ENCODE data around the gene SAT2. TPM values are rescaled to one million over a fixed set of nuclear protein-coding genes. Genes with fewer than 3 reads are reported as not detected.

SAT2 gene
- total RNA-seq = 100 to 1,000 TPM in 6 of 7 donors, 10 to 100 TPM in 1; 89.5 to 195 (median 145) TPM
- polyA plus RNA-seq = 100 to 1,000 TPM; 133 to 235 TPM
- long read RNA-seq, donor 1, transcript SAT2-210 (2 exons, 803 nt) = minor isoform, 13 of 172 reads
- long read RNA-seq, donor 1, transcript SAT2-202 (6 exons, 974 nt) = major isoform, 46 of 172 reads
- long read RNA-seq, donor 1, transcript SAT2-214 (1 exons, 1,563 nt) = minor isoform, 28 of 172 reads
- long read RNA-seq, donor 1, transcript SAT2-201 (6 exons, 946 nt) = minor isoform, 23 of 172 reads
- long read RNA-seq, donor 1, partial matches to known transcripts = 19 of 172 reads
- long read RNA-seq, donor 1, other reads (novel, unspliced or antisense) = 18 of 172 reads
- long read RNA-seq, donor 2, transcript SAT2-214 (1 exons, 1,563 nt) = minor isoform, 9 of 50 reads
- long read RNA-seq, donor 2, transcript SAT2-201 (6 exons, 946 nt) = minor isoform, 9 of 50 reads
- long read RNA-seq, donor 2, transcript SAT2-202 (6 exons, 974 nt) = major isoform, 10 of 50 reads
- long read RNA-seq, donor 2, transcript SAT2-213 (5 exons, 582 nt) = minor isoform, 8 of 50 reads
- long read RNA-seq, donor 2, partial matches to known transcripts = 0 of 50 reads
- long read RNA-seq, donor 2, other reads (novel, unspliced or antisense) = 0 of 50 reads
- long read RNA-seq, donor 3, transcript SAT2-204 (2 exons, 765 nt) = minor isoform, 6 of 97 reads
- long read RNA-seq, donor 3, transcript SAT2-202 (6 exons, 974 nt) = major isoform, 23 of 97 reads
- long read RNA-seq, donor 3, transcript SAT2-201 (6 exons, 946 nt) = minor isoform, 18 of 97 reads
- long read RNA-seq, donor 3, transcript SAT2-214 (1 exons, 1,563 nt) = minor isoform, 12 of 97 reads
- long read RNA-seq, donor 3, partial matches to known transcripts = 11 of 97 reads
- long read RNA-seq, donor 3, other reads (novel, unspliced or antisense) = 13 of 97 reads

DNA sequence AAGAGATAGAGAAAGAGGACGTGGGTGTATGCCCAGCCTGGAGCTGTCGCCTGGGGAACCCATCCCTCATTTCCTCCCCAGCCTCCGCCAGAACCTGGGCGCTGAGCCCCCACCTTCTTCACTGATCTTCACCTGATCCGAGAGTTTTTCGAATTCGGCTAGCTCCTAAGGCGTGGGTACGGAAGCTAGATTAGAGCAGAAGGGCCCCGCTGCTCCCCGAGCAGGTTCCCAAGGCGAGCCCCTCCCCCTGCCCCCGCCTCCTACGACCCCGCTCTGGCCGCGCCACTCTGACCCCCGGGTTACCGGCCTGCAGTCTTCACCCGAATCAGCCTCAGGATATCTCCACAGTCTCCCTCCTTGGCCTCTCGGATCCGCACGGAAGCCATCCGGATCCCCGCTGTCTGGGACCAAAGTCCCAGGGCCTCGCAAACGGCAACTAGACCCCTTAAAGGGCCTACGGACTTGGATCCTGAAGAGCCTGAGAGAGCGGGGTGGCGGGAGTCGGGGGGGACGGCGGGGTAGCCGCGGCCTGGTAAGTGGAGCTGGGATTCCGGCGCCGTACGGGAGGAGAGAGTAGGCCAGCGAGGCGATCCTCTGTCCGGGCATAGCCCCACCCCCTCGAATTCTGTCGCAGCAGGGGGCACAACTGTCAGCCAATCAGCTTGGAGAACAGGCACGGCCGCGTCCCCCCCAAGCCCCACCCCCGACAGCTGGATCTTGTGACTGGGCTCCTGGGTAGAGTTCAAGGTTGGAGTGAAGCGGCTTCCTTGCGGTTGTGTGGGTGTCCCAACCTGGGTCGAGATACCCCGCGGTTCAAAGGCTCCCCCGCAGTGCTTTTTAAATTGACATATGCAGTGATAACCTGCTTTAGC is at the start of gene SAT2:
Gene SAT2 (minus strand): TSS at position 572 of the 872 bp plus-strand sequence. CDS start 186 bp downstream, at position 386.
- H3K4me3 ChIP-seq = peak within 1 kb of the TSS; percentile 92
- H3K27me3 ChIP-seq = no peaks in the 10 kb centered on the region
- H3K36me3 ChIP-seq = no peaks in the 10 kb centered on the region
- intact Hi-C loops (cut with DNase I) = loop anchor here in 1 of 4 donors (2.0 to 10.0 kb wide), 2 partner anchors 59 to 207 kb away; partner anchors contain the start of genes KDM6B and TP53
- H3K9me3 ChIP-seq = no peaks in the 10 kb centered on the region
- peaks cover 8% of the 10 kb centered on the region for H3K4me1 ChIP-seq (ENCODE audit: insufficient read depth)
- peak; percentile 95 to 98 (median 97) for DNase-seq
- WGBS, 3 donors = 0 to 1% (median 1%) methylated on average over 44 to 54 of the region's 54 CpGs
- H3K27ac ChIP-seq = peak within 1 kb of the TSS; percentile 89 to 97
- TF ChIP-seq CTCF (IDR thresholded peaks at IDR 0.05) (peak in 1 of 3 donors; percentile 19), POLR2A (IDR thresholded peaks at IDR 0.05) (peak; percentile 83), EP300 (IDR thresholded peaks at IDR 0.05) (no peak)

- no peaks in the 10 kb centered on the region for H3K9me3 ChIP-seq
- TF ChIP-seq CTCF (IDR thresholded peaks at IDR 0.05) (no peak), POLR2A (IDR thresholded peaks at IDR 0.05) (no peak), EP300 (IDR thresholded peaks at IDR 0.05) (no peak)
- H3K27ac ChIP-seq = no peak overlapping the region
- intact Hi-C loops (cut with DNase I) = no loop called here
- 83 to 92% (median 87%) methylated on average over 5 of the region's 5 CpGs for WGBS, 3 donors
- H3K4me3 ChIP-seq = no peak overlapping the region
- no peak for DNase-seq
- no peaks in the 10 kb centered on the region for H3K36me3 ChIP-seq
- no peaks in the 10 kb centered on the region for H3K4me1 ChIP-seq (ENCODE audit: insufficient read depth)
- no peaks in the 10 kb centered on the region for H3K27me3 ChIP-seq
These were observed 48.9 kb upstream of the SAT2 start for GRCh38 chr17:7676533-7676932.

GRCh38 chr17:7674934-7675333 is 47.3 kb upstream of the SAT2 start:
- no peak for TF ChIP-seq EP300 (IDR thresholded peaks at IDR 0.05)
- TF ChIP-seq POLR2A (IDR thresholded peaks at IDR 0.05) = no peak
- Histone ChIP-seq H3K27me3 (no peaks in the 10 kb centered on the region), H3K36me3 (no peaks in the 10 kb centered on the region), H3K9me3 (no peaks in the 10 kb centered on the region), H3K4me1 (ENCODE audit: insufficient read depth) (no peaks in the 10 kb centered on the region), H3K27ac (no peak overlapping the region), H3K4me3 (no peak overlapping the region)
- DNase-seq = no peak
- 85 to 91% (median 88%) methylated on average over 14 of the region's 14 CpGs for WGBS, 3 donors
- intact Hi-C loops (cut with DNase I) = no loop called here

DNA sequence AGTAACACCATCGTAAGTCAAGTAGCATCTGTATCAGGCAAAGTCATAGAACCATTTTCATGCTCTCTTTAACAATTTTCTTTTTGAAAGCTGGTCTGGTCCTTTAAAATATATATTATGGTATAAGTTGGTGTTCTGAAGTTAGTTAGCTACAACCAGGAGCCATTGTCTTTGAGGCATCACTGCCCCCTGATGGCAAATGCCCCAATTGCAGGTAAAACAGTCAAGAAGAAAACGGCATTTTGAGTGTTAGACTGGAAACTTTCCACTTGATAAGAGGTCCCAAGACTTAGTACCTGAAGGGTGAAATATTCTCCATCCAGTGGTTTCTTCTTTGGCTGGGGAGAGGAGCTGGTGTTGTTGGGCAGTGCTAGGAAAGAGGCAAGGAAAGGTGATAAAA is 45.6 kb upstream of the SAT2 start:
- 88 to 89% (median 89%) methylated on average over 2 of the region's 2 CpGs for WGBS, 3 donors
- intact Hi-C loops (cut with DNase I) = no loop called here

More for the DNA sequence above, 45.6 kb upstream of the SAT2 start:
- Histone ChIP-seq H3K27ac (no peak overlapping the region), H3K4me1 (ENCODE audit: insufficient read depth) (no peaks in the 10 kb centered on the region), H3K27me3 (no peaks in the 10 kb centered on the region), H3K36me3 (no peaks in the 10 kb centered on the region), H3K4me3 (no peak overlapping the region), H3K9me3 (no peaks in the 10 kb centered on the region)
- TF ChIP-seq POLR2A (IDR thresholded peaks at IDR 0.05) (no peak), CTCF (IDR thresholded peaks at IDR 0.05) (no peak), EP300 (IDR thresholded peaks at IDR 0.05) (no peak)
- DNase-seq = no peak
